Right kidney (tissue), 9 donors: ENCODE measurements around the gene CD79A.
A peak's percentile ranks its signal among the peaks of the same experiment; 100 is the strongest.

Experiments
- DNase-seq: peaks from one replicate; pipeline ENCODE4 v3.0.0-alpha.2; 2016
- long read RNA-seq, 8 donors: transcript quantifications; one replicate each; lab custom pipeline, GENCODE V29; 2026

CD79A gene
- long read RNA-seq, donor 1, result 0 reads
- long read RNA-seq, donor 2, result 0 reads
- long read RNA-seq, donor 3, result 0 reads
- long read RNA-seq, donor 4, result 0 reads
- long read RNA-seq, donor 5, result 0 reads
- long read RNA-seq, donor 6, result 0 reads
- long read RNA-seq, donor 7, result 0 reads
- long read RNA-seq, donor 8, result 0 reads

DNA sequence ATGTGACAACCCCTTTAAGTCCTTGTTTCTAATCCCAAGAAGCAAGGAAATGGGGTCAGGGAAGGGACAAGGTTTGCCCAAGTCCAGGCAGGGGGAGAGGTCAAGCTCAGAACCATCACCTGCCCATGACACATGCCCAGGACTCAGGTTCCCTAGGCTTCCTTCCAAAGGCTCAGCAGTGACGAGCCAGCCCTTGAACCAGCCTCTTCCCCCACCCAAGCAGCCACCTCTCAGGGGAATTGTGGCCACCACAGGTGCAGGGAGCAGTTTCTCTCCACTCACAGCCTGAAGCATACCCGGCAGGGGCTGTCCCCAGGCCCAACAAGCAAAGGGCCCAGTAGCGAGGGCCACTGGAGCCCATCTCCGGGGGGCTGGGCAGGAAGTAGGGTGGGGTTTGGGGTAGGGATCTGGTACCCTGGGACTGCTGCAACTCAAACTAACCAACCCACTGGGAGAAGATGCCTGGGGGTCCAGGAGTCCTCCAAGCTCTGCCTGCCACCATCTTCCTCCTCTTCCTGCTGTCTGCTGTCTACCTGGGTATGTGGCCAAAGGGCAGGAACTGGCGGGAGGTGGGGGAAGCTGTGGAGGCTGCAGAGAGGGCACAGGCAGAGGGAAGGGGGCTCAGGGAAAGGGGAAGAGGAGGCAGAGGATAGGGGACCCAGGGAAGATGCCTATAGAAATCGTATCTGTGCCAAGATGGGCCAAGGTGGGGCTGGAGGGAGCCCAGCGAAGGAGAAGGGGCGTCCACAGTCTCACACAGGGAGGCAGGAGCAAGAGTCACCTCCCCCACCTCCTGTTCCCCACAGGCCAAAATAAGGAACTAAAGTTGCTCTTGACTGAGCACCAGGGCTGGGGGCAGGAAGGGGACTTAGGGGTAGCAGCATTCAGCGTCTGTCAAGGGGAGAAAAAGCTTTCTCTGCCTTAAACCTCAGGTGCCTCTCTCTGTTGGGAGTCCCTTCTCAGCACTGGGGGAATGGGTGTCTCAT lies at the start of gene CD79A:
Gene CD79A (plus strand): TSS at position 433 of the 986 bp plus-strand sequence. CDS start 26 bp downstream, at position 459.
- no peak for DNase-seq

DNA sequence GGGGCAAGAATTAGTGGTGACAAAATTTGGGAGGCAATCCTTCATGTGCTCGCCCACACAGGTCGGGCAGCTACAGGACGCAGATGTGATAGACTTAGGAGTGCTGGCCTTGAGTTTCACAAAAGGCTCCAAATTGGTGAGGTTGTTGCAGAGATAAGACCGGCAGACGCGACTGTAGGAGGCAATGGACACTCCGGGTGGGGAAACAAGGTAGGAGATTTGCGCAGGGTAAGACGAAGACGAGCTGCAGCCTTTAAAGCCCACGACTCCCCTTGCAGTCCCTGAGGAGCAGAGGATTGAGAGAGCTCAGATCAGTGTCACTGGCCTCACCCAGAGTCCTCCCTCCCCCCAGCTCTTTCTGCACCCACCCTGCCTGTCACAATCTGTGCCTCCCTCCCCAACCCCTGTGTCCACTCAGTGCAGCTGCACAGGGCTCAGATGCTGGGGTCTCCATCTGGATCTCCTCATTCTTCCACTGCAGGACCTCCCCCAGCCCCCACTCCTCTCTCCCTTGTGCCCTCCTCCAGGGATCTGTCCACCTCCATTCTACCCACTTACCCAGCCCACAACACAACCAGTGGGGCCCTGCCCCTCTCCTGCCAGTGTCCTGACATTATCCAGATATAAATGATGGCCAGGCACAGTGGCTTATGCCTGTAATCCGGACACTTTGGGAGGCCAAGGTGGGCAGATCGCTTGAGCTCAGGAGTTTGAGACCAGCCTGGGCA lies 38.9 kb upstream of the CD79A start:
- no peak for DNase-seq

DNA sequence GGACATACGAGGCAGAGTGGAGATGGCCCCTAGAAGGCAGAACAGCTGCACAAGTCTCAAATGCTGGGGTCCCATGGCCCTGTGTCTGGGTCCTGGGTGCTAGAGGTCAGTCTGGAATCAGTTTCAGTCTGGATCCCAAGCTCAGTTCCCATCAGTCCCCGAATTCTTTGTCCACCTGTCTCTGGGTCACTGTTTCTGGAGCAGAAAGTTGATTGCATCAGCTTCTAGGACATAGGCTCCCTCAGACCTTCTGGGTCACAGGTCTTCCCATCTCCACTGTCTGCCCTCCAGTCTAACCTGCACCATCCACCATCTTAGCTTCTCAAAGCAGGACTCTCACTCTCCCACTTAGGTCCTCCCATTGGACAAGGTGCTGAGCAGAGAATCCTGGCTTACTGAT lies 37.9 kb upstream of the CD79A start:
- no peak for DNase-seq

DNA sequence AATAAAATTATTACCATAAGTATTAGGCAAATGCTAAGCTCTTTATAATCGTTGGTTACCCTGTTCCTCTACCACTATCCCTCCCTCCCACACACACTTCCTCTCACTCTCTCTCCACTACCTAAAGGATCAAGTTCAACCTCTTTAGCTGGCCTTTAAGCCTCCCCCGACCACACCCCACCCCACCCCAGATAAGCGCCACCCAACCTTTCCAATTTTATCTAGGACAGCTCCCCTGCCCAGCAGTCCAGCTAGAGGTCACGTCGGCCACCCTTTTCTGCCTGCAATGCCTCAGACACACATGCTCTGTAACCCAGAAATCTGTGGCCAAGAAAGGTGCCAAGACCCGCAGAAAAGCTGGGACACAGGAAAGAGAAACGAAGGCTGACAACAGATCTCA lies 33.7 kb upstream of the CD79A start:
- no peak for DNase-seq

DNA sequence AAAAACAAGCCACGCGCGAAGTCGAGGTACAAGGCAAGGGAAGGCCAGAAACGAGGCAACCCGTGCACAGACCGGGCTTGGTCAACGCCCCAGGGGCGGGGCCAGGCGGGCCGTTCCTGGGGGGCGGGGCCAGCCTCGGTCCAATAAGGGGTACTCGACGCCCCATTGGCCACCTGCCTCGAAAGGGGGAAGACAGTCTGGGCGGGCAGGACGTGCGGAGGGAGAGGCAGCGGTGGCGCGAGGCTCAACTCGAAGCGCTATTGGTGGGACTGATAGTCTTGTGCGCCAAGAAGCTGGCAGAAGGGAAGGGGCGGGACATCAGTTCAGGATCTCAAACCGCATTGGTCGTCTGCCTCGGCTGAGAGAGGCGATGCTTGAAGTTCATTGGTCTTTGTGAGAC lies 32.5 kb upstream of the CD79A start, which contains the start of gene LYPD4:
Gene LYPD4 (minus strand): TSS at position 83 of the 400 bp plus-strand sequence. CDS start 5,398 bp downstream, outside the sequence.
- DNase-seq, result no peak

DNA sequence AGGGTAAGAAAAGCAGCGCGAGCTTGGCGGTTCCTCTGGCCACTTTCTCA lies 32.3 kb upstream of the CD79A start, which contains the start of gene DMRTC2:
Gene DMRTC2 (plus strand): TSS at position 42 of the 50 bp plus-strand sequence. CDS start 2,387 bp downstream, outside the sequence.
- DNase-seq, result no peak

DNA sequence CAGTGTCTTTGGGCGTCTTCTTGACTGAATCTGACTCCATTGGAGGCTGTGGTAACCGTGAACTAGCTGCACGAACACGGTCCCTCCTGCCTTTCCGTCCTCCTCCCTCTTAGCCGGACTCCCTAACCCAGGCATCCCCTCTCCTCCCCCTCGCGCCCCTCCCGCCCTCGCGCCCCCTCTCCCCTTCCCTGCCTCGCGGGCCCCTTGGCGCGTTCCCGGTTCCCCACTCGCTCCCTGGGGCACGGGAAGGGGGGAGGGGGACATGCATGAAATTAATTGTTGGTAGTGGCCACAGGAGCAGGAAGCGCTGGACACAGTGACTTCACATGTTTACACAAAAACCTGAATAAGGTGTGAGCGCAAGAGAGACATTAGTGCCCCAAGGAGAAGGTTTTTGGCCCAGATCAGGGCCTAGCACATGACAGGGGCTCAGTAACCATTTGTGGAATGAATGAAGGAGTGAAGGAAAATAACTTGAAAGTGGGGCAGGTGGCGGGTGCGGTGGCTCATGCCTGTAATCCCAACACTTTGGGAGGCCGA lies 32.0 kb upstream of the CD79A start:
- DNase-seq, result no peak

DNA sequence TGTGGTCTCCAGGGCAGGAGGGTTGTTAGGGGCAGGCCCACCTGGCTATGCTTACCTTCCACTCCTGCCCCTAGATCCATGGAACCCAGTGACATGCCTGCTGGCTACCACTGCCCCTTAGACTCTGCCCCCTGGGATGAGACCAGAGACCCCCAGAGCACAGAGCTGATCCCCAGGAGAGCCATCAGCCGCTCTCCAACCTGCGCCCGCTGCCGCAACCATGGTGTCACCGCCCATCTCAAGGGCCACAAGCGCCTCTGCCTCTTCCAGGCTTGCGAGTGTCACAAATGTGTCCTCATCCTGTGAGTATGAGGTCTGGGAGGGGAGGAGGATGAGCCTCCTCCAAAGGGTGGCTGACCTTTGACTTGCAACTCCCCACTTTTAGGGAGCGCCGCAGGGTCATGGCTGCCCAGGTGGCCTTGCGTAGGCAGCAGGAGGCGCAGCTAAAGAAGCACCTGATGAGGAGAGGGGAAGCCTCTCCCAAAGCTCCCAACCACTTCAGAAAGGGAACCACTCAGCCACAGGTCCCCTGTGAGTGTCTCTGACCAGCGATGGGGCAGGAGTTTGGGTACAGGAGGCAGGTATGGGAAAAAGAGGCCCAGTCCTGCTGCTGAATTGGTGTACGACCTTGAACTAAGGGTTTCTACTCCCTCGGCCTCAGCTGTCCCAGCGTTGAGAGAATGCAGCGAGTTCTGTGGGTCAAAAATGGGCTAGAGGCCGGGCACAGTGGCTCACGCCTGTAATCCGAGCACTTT lies 29.6 kb upstream of the CD79A start:
- no peak for DNase-seq

DNA sequence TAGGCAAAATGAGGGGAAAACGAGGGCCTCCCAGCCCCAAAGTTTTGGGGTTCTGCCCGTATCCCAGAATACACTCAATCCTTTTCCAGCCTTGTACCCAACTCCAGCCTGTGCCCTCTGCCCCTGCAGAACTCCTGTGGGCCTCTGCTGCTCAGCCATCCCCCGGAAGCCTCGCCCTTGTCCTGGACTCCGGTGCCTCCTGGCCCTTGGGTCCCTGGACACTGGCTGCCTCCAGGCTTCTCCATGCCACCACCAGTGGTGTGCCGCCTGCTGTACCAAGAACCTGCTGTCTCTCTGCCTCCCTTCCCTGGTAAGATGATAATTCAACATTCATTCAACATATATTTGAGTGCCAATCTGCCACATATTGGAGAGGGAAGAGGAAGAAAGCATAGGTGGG lies 28.4 kb upstream of the CD79A start:
- no peak for DNase-seq

DNA sequence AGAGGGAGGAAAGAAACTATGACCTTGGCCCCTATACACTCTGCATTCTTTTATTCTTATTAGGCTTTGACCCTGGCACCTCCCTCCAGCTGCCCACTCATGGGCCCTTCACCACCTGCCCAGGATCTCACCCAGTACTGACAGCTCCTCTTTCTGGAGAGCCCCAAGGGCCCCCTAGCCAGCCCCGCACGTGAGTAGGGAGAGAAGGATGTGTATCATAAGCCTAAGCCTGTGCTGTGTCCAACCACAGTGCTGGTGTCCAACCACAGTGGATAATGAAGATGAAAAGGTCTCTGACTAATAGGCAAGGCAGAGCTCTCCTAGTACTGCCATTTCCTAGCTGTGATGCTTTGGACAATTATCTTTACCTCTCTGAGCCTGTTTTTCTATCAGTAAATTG lies 28.0 kb upstream of the CD79A start:
- no peak for DNase-seq

DNA sequence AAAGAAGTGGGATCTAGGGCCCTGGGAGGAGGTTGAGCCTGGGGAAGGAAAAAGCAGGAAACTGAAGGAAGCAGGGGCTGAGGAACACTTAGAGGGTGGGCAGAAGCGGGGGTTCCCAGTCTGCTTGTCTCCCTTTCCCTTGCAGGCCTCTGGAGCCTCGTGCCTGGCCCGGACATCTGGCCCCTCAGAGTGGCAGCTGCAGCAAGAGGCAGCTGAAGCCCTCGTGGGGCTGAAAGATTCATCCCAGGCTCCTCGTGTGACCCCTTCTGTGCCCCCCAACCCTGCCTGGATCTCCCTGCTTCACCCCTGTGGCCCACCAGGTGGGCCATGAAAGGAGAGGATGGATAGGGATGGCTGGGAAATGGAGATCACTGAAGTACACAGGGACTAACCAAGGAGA lies 26.7 kb upstream of the CD79A start:
- no peak for DNase-seq

DNA sequence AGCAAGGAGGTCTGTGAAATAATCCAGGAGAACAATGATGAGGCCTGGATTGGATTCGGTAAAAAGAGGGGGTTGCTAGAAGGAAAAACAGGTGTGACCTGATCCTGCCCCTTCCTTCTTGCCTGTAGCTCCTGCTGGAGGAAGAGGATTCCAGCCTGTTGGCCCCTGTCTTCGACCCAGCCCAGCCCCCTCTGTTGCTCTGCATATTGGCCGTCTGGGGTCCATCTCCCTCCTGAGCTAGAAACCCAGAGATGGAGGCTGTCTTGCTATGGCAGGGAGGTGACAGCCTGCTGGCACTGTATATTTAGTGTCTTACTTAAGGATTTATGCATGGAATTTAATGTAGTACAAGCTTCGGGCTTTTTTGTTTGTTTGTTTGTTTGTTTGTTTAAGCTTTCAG lies 25.6 kb upstream of the CD79A start:
- DNase-seq, result no peak

DNA sequence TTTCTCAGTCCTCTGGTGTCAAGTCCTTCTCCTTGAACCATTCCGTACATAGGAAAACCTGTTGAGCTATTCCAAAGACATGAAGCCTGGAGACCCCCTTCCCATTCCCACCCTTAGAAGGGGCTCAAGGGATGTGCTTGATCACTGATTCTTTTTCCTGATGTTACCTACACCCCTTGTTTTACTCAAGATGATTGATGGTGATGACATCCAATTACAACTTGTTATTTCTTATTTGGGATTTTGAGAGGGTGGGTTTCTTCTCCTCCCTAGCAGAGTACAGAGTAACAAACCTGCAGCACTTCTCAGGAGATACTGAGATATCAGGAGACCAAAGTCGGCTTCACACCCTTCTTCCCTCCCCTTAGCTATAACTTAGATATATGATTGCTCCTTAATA lies 23.7 kb upstream of the CD79A start:
- no peak for DNase-seq

DNA sequence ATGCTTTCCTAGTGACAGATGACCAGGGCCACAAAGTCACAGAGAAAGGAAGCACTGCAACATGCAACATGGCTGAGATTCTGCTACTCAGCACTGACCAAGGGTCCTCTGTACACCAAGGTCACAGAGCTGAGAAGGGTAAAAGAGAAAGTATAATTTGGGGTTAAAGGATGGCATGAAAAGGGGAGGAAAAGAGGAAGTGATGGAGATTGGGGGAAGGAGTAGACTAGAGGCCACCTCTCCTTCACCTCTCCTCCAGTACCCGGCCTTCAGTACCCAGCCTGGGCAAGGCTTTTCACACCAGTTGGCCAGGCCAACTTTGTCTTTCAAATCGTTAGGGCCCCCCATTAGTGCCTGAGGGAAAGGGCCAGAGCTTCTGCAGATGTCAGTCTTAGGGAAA lies 23.3 kb upstream of the CD79A start:
- no peak for DNase-seq

DNA sequence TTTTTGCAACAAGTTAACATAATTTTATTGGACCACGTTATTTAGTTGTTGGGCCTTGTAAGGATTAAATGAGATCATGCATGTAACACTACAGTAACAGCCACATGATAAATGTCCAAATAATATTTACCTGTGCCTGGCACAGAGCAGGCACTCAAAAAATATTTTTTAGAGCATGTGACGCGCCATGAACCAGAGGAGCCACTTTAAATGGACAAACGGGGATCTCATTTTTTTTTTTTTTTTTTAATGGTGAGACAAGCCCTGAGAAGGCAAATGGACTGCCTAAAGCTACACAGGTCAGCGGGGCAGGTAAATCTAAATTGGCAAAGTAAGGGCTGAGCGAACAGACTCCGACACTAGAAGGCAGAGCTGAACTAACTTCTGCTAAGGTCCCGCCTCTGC lies 17.9 kb upstream of the CD79A start:
- DNase-seq, result no peak

DNA sequence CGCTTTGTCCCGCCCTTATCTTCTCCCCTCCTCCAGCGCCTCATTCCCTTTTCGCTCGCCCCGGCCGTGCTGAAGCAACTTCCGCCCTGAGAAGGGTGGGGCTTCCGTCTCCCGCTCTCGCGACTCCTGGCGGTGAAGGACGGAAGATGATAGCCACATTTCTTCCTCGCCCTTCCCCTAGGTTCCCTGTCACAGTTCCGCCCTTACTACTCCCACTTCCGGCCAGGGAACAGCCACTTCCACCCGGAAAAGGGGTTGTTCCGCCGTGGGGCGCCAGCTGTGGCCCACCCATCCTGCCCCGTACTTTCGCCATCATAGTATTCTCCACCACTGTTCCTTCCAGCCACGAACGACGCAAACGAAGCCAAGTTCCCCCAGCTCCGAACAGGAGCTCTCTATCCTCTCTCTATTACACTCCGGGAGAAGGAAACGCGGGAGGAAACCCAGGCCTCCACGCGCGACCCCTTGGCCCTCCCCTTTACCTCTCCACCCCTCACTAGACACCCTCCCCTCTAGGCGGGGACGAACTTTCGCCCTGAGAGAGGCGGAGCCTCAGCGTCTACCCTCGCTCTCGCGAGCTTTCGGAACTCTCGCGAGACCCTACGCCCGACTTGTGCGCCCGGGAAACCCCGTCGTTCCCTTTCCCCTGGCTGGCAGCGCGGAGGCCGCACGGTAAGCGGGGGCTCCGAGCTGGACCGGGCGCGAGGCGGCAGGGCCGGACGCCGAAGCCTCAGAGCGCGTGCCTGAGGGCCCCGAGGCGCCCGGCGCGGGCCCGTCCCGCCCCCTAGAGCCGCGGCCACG lies 17.3 kb upstream of the CD79A start, which contains the start of gene RPS19:
Gene RPS19 (plus strand): TSS at position 638 of the 801 bp plus-strand sequence. CDS start 520 bp downstream, outside the sequence.
- peak; percentile 99 for DNase-seq

DNA sequence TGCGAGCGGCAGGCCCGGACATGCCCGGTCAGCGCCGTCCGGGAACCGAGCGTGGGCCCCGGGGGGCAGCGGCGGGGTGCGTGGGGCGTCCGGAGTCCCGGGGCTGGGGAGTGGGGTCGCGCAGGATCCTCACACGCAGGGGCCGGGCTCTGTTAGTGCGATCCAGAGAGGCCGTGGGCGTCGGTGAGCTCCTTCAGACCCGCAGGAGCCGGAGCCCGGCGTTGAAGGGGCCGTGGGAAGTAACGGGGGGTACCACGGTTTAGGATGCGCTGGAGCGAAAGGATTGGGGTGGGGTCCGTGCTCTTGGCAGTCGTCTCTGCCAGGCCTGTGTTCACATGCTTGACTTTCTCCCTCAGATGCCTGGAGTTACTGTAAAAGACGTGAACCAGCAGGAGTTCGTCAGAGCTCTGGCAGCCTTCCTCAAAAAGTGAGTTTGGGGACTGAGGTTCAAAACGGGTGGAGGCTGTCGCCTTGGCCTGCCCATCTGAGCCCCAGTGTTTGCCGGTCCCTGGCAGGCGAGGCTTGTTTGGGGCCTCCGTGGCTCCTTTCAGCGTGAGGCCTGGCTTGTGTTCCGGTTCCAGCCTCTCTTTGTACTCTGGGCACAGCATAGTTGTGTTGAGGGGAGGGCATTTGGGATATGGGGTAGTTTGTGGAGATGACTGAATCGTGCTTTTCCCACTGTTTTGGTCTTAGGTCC lies 16.5 kb upstream of the CD79A start:
- DNase-seq, result peak; percentile 42

DNA sequence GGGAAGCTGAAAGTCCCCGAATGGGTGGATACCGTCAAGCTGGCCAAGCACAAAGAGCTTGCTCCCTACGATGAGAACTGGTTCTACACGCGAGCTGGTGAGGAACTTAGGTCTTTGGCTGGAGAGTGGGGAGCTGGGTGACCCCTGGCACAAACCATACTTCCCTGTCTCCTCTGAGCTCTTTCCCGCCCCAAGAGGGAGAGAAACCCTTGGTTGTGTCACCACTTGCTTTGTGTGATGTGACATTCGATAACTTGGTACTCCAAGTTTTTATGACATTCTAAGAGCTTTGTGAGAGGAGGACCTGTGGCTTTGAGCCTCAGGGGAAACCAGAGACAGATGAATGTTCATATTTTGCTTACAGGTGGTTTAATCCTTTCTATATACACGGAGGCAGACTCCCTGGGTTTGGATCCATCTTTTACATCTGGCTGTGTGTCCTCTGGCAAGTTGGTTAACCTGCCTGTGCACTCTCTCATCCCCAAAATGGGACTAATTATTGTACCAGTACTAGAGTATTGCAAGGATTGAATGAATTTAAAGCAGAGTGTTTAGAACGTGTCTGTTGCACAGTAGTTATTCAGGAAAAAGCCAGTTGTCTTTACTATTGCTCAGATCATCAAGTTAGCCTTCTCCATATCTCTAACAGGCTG lies 15.8 kb upstream of the CD79A start:
- DNase-seq, result no peak

DNA sequence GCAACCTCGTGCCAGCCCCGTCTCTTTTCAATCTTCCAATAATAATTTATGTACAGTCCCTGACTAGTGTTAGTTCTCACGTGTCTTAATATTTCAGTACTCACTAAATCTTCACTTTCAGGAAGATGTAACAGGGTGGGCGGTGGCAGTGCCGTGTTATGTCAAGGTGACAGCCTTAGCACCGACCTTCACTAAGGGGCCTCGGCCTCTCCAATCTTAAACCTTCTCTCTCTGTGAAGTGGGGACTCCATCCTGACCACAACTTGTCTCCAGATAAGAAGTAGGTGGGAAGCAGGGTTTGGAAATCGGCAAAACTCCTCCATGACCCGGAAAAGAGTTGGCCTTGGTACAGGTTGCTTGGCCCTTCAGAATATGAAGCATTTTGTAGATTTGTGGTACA lies 15.2 kb upstream of the CD79A start:
- no peak for DNase-seq

DNA sequence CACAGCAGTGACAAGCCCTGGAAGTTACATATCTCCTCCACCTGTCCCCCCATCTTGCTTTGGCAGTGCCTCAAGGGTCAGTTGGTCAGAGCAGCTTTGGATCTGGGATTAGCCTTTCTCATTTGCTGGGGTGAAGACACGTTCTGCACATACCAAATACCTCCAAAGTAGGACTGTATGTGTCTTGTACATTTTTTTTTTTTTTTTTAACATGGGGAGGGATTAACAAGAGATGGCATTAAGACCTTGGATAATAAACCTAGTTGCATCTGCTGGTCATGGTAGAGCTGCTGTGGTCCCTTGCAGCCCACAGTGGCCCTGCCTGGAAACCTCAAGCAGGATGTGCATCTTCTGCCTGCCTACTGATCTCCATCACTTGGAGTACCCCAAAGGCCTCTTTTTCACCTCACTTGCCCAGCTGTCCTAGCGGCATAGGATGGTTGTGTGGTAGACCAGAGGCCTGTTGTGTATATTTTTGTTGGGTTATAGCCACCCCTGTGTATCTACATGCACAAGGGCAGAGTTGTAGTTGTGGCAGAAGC lies 14.6 kb upstream of the CD79A start:
- no peak for DNase-seq
